ENCODE data around the gene BABAM2.
"Not testable (repeated sequence)": the region's sequence is repeated elsewhere in the genome, so short reads cannot be mapped to it uniquely, and the experiment has no call there.

The BABAM2 gene

DNA sequence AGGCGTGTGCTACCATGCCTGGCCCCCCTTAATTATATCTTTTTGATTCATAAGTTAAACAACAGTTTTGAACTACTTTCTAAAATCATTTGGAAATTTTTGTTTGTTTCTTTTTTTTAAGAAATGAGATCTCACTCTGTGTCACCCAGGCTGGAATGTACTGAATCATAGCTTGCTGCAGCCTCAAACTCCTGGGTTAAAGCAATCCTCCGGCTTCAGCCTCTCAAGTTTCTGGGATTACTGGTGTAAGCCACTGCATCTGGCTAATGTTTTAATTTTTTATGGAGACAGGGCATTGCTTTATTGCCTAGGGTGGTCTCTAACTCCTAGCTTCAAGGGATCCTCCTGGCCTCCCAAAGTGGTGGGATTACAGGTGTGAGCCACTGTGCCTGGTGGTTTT, 71.5 kb downstream of the BABAM2 start:
- DNase-seq (ENCODE audit: low read depth, low spot score), result no peak
- no peak overlapping the region for H3K4me3 ChIP-seq (ENCODE audit: low read length)

DNA sequence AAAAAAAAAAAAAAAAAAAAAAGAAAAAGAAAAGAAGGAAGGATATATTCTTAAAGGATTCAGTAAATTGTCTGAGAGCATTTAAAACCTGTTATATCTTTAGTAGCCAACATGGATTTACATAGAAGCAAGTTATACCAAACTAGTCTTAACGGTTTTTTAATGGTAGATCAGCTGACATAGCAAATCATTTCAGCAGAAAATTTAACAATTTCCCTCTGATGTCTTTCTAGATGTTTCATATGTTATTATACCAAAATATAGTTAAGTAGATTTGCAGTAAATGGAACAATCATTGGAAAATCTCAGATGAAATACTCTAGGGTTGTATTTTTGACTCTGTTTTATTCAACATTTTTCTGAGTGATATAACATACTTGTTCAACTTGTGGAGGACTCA, 72.9 kb downstream of the BABAM2 start:
- no peak overlapping the region for H3K4me3 ChIP-seq (ENCODE audit: low read length)
- no peak for DNase-seq (ENCODE audit: low read depth, low spot score)

DNA sequence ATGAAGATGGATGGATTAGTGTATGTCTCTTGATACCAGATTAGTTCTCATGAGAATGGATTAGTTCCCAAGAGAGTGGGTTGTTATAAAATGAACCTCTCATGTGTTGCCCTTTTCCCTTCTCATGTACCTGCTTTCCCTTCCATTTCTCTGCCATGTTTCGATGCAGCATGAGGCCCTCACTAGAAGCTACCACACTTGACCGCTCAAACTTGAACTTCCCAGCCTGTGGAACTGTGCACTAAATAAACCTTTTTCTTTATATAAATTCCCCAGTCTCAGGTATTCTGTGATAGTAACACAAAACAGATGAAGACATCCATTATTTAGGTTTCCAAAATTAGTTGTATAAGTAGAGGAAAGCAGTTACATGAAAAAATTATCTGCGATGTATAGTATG, 73.5 kb downstream of the BABAM2 start:
- DNase-seq (ENCODE audit: low read depth, low spot score), result no peak
- no peak overlapping the region for H3K4me3 ChIP-seq (ENCODE audit: low read length)

DNA sequence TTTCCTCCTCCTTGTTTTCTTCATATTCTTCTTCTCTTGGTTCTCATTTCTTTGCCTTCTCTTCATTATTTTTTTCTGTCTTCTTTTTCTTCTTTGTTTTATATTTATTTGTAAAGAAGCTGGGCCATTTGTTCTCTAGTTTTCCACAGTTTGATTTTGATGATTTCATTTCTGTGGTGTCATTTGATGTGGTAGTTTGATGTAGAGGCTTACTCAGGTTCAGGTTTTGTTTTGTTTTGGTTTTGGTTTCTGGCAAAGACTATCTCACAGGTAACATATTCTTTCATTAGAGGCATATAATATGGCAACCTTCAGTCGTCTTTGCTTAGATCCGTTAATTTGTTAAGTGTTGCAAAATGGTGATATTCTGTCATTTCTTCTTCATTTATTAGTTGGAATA, 75.3 kb downstream of the BABAM2 start:
- H3K4me3 ChIP-seq (ENCODE audit: low read length), result no peak overlapping the region
- peak; percentile 82 for DNase-seq (ENCODE audit: low read depth, low spot score)

DNA sequence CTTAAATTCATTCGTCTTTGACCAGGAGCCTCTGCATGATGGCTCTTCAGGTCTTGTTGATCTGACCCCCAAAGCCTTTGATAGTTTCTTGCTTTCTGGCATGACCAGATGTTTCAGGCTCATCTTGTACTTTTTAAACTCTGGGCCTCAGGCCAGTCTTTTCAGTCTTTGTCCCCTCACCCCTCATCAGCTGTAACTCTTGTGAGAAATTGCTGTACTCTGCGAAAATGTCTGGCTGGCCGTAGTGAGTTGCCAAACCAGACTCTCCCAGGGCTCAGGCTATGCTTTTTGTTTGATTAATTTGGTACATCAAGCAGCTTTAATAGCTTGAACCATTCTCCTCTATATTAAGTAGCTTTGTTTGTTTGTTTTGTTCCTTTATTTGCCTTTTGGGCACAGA, 75.9 kb downstream of the BABAM2 start:
- no peak overlapping the region for H3K4me3 ChIP-seq (ENCODE audit: low read length)
- DNase-seq (ENCODE audit: low read depth, low spot score), result no peak

DNA sequence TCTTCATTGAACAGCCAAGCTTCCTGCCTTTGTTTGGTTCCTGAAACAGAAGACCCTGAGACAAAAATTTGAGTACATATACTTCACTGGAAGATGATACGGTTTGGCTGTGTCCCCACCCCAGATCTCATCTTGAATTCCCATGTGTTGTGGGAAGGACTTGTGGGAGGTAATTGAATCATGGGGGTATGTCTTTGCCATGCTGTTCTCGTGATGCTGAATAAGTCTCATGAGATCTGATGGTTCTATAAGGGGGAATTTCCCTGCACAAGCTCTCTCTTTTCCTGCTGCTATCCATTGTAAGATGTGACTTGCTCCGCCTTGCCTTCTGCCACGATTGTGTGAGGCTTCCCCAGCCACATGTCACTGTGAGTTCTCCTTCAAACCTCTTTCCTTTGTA, 76.5 kb downstream of the BABAM2 start:
- no peak for DNase-seq (ENCODE audit: low read depth, low spot score)
- H3K4me3 ChIP-seq (ENCODE audit: low read length), result no peak overlapping the region

DNA sequence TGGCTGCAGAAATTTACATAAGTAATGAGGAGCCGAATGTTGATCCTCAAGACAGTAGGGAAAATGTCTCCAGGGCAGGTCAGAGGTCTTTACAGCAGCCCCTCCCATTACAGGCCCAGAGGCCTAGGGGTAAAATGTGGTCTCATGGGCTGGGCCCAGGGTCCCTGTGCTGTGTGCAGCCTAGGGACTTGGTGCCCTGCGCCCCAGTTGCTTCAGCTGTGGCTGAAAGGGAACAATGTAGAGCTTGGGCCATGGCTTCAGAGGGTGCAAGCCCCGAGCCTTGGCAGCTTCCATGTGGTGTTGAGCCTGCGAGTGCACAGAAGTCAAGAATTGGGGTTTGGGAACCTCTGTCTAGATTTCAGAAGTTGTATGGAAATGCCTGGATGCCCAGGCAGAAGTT, 77.5 kb downstream of the BABAM2 start:
- not testable (repeated sequence) for DNase-seq (ENCODE audit: low read depth, low spot score); H3K4me3 ChIP-seq (ENCODE audit: low read length)

- H3K4me3 ChIP-seq (ENCODE audit: low read length); DNase-seq (ENCODE audit: low read depth, low spot score): not testable (repeated sequence)
Observed at GRCh38 chr2:27968957-27969356, 78.4 kb downstream of the BABAM2 start.

DNA sequence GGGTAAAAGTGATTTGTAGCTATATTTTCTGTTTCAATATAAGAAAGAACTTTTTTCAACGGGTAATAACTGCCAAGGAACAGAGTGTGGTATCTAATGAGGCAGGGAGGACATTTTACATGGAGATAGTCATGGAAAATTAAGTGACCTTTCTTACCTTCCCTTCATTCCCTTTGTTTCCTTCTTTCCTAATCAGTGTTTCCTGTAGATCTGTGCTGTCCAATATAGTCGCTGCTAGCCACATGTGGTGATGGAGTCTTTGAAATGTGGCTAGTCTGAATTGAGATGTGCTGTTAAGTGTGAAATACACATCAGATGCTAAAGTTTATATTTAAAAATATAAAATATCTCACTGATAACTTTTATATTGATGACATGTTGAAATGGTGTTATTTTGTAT, 81.8 kb downstream of the BABAM2 start:
- DNase-seq (ENCODE audit: low read depth, low spot score), result no peak
- no peak overlapping the region for H3K4me3 ChIP-seq (ENCODE audit: low read length)

DNA sequence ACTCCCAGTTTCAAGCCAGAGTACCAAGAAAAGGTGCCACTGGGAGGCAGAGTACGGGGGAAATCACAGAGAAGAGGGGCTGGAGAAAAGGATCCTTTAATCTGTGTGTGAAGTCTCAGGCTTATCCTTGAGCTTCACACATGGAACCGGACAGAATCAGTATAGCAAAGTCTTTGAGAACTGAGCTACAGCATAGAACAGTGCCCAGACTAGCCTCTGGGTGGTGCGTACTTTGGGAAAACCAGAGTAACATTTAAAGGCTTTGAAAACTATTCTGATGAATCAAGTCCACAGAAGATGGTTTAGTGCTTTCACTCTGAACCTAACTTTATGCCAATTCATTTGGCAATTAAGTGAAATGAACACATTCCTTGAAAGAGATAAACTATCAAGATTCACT, 83.1 kb downstream of the BABAM2 start:
- DNase-seq (ENCODE audit: low read depth, low spot score), result no peak
- no peak overlapping the region for H3K4me3 ChIP-seq (ENCODE audit: low read length)

GRCh38 chr2:27976308-27976707, 85.8 kb downstream of the BABAM2 start:
- no peak for DNase-seq (ENCODE audit: low read depth, low spot score)
- H3K4me3 ChIP-seq (ENCODE audit: low read length), result no peak overlapping the region

DNA sequence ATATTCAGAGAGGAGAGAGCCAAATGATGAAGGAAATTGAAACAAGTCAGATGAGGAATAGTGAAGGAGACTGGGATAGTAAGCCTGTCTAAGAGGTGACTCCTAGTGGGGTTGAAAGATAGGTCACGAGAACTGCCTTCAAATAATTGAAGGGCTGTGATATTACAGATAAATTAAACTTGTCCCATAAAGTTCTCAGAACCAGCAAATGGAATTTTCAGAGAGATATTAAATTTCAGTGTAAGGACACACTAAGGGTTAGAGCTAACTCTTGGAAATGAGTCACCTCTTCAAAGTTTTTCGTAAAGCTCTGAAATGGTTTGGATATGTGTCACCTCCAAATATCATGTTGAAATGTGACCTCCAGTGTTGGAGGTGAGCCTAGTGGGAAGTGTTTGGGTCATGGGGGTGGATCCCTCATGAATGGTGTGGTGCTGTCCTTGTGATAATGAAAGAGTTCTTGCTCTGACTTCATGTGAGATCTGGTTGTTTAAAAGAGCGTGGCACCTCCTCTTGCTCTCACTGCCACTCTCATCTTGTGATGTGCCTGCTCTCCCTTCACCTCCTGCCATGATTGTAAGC, 87.3 kb downstream of the BABAM2 start:
- H3K4me3 ChIP-seq (ENCODE audit: low read length), result no peak overlapping the region
- DNase-seq (ENCODE audit: low read depth, low spot score), result no peak

- H3K4me3 ChIP-seq (ENCODE audit: low read length); DNase-seq (ENCODE audit: low read depth, low spot score): not testable (repeated sequence)
Observed at GRCh38 chr2:27978761-27979160, 88.2 kb downstream of the BABAM2 start.

DNA sequence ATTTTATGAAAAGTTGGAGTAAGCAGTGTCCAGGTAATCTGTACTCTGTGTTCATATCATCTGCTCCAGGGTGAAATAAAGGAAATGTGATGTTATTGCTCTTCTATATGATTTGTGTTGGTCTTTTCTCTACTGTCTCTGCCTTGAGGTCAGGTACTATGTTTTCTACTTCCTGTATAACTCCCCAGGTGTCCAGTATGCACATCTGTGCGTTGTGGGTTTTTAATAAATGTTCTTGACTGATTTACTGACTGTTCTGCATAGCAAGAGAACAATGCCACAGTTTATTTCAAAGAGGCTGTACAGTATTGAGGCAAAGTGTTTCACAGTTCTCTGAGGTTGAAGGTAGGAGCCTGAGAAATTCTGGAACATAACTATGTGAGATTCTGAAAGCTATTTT, 89.7 kb downstream of the BABAM2 start:
- no peak overlapping the region for H3K4me3 ChIP-seq (ENCODE audit: low read length)
- no peak for DNase-seq (ENCODE audit: low read depth, low spot score)

DNA sequence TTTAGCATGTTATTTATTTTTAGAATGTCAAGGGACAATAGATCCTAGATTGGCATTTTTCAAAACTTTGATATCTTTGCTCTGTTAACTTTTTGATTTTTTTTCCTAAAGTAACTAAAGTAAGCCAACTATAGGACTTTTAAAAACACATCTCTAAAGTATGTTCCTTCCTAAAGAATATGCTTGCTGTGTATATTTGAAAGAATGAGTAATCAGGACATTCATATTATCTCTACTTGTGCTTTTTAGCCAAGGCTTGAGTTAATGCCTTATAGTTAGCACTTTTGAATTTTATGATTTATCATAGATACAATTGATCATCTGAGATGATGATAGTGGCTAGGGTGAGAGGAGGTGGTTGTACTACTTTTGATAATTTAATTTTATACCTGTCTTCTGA, 93.6 kb downstream of the BABAM2 start:
- no peak for DNase-seq (ENCODE audit: low read depth, low spot score)
- H3K4me3 ChIP-seq (ENCODE audit: low read length), result no peak overlapping the region

DNA sequence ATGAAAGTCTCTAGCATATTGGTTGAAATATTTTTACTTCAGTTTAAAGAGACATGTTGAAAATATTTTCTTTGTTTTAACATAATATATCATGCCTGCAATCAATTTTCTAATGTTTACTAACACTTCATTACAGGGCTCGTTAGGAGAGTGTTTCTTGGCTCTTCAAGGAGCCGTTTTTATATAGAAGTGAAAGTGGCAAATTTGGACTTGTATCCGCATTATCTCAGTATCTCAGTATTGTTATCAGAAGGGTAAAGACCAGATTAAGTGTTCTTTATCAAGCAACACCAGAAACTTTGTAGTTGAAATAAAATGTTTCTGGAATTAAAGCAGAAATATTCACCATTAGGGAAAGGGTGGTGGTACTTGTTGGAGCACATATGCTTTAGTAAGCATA, 97.8 kb downstream of the BABAM2 start:
- no peak for DNase-seq (ENCODE audit: low read depth, low spot score)
- H3K4me3 ChIP-seq (ENCODE audit: low read length), result no peak overlapping the region

DNA sequence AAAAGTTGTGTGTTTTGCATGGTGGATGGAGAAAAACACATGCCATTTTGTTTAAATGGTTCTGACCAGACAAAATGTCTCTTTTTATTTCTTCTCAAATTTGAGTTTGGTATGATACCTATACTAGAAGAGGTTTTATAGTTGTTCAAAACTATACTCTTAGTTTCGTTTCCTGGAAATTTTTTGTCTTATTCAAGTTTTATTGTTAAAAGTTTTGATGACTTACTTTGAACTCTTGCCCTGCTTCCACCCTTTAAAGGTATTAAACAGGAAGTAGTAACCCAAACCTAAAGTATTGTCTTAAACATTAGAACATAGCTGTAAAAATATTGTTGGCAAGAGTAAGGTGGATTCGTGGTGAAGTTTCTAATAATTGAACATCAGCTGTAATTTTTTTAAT, 98.2 kb downstream of the BABAM2 start:
- DNase-seq (ENCODE audit: low read depth, low spot score), result no peak
- H3K4me3 ChIP-seq (ENCODE audit: low read length), result no peak overlapping the region

DNA sequence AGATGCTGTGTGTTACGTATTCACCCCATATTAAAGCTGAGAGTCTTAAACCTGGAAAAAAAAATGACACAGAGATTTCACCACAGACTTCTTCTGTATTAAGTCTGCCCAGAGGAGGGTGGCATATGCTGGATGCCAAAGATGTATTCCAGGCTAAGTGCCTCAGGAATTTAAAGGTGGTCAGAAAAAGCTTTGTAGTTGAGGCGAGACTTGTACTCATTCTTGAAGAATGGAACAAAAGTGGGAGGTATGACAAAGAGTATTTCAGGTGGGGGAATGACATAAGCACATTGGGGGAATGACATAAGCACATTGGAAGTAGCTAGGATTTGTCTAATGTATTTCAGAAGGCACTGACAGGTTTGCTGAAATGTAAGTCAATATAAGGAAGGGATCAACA, 98.6 kb downstream of the BABAM2 start:
- no peak for DNase-seq (ENCODE audit: low read depth, low spot score)
- H3K4me3 ChIP-seq (ENCODE audit: low read length), result no peak overlapping the region

- no peak for DNase-seq (ENCODE audit: low read depth, low spot score)
- H3K4me3 ChIP-seq (ENCODE audit: low read length), result no peak overlapping the region
Observed at GRCh38 chr2:27990030-27990590, 99.6 kb downstream of the BABAM2 start.

DNA sequence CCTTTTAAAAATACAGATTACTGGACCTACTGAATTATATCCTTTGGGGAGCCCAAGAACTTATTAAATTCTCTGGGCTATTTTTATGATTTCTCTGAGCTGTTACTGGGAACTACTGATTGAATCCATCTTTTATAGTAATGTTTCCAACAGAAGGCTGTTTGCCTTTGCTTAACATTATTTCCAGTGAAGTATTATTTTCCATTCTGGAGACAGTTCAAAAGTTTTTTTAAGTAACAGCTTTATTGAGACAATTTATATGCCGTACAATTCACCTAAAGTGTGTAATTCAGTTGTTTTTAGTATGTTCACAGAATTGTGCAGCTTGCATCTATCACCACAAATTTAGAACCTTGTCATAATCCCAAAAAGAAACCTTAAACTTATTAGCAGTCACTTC, 100.6 kb downstream of the BABAM2 start:
- no peak for DNase-seq (ENCODE audit: low read depth, low spot score)
- H3K4me3 ChIP-seq (ENCODE audit: low read length), result no peak overlapping the region

DNA sequence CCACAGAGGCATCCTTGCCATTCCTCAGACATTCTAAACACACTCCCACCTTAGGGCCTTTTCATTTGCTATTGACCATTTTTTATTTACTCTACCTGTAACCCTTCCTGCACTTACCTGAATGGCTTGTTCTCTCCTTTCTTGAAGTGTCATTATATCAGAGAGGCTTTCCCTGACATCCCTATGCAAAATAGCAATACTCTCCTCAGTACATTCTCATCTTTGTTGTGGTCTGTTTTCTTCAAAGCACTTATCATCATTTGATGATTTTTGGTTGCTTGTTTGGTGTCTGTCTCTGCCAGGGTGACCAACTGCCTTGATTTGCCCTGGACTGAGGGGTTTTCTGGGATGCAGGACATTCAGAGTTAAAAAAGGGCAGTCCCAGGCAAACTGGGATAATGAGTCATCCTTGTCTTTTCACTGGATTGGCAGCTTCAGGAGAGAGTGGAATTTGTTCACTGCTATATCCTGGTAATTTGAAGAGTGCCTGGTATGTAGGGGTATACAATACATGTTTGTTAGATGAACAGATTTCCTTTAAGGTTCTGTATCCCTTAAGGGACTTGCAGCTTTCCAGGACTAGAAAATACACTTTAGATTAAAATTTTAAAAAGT, 102.4 kb downstream of the BABAM2 start:
- no peak overlapping the region for H3K4me3 ChIP-seq (ENCODE audit: low read length)
- DNase-seq (ENCODE audit: low read depth, low spot score), result no peak
